Caki2 (cell line): ENCODE measurements around the gene ZFPM1. TPM values are rescaled to one million over a fixed set of nuclear protein-coding genes. Genes with fewer than 3 reads are reported as not detected.
"Not testable (repeated sequence)": the region's sequence is repeated elsewhere in the genome, so short reads cannot be mapped to it uniquely, and the experiment has no call there.

Experiments used
- DNase-seq: peaks from one replicate; pipeline ENCODE4 v3.0.0-alpha.2; 2015; ENCODE audit warnings: low read depth
- in situ Hi-C: cut with HindIII; loops from 2 replicates; pipeline ENCODE4 v1.10.0; 2016; ENCODE audit warnings: low sequenced_read_pairs, low pct_unique_long_range_greater_than_20kb, mixed read lengths
- total RNA-seq: library from RNA; depleted of rRNA; stranded (reverse); fragments of >200 nt; shearing (Covaris generic); gene quantifications from 2 replicates; pipeline ENCODE4 v1.2.3, GENCODE V29; 2014; ENCODE audit warnings: low replicate concordance

The ZFPM1 gene
- total RNA-seq, 1 experiment from 2014 or later: 1.3 TPM

GRCh38 chr16:88458039-88458772, 5.1 kb downstream of the ZFPM1 start:
- in situ Hi-C loops: no loop called here
- no peak for DNase-seq

- DNase-seq: no peak
- in situ Hi-C loops: no loop called here
These were observed 5.7 kb downstream of the ZFPM1 start for GRCh38 chr16:88458773-88459235.

GRCh38 chr16:88459366-88460073, 6.4 kb downstream of the ZFPM1 start:
- no peak for DNase-seq
- in situ Hi-C loops: no loop called here

- in situ Hi-C loops: no loop called here
- no peak for DNase-seq
These were observed 7.6 kb downstream of the ZFPM1 start for GRCh38 chr16:88460496-88461330.

GRCh38 chr16:88461331-88462269, 8.5 kb downstream of the ZFPM1 start:
- no peak for DNase-seq

GRCh38 chr16:88462396-88462795, 9.3 kb downstream of the ZFPM1 start:
- in situ Hi-C loops: no loop called here
- DNase-seq: no peak

More at GRCh38 chr16:88461331-88462269, 8.5 kb downstream of the ZFPM1 start:
- in situ Hi-C loops: no loop called here

GRCh38 chr16:88463411-88463810, 10.3 kb downstream of the ZFPM1 start:
- no peak for DNase-seq
- in situ Hi-C loops: no loop called here

GRCh38 chr16:88464447-88465318, 11.6 kb downstream of the ZFPM1 start:
- DNase-seq: no peak
- in situ Hi-C loops: no loop called here

- no peak for DNase-seq
- in situ Hi-C loops: no loop called here
These were observed 12.4 kb downstream of the ZFPM1 start for GRCh38 chr16:88465387-88465983.

- in situ Hi-C loops: no loop called here
- no peak for DNase-seq
These were observed 13.2 kb downstream of the ZFPM1 start for GRCh38 chr16:88466175-88466862.

GRCh38 chr16:88466949-88467348, 13.9 kb downstream of the ZFPM1 start:
- no peak for DNase-seq

GRCh38 chr16:88467541-88467944, 14.5 kb downstream of the ZFPM1 start:
- no peak for DNase-seq
- in situ Hi-C loops: no loop called here

More at GRCh38 chr16:88466949-88467348, 13.9 kb downstream of the ZFPM1 start:
- in situ Hi-C loops: no loop called here

GRCh38 chr16:88468275-88469129, 15.4 kb downstream of the ZFPM1 start:
- DNase-seq: peak; percentile 80
- in situ Hi-C loops: no loop called here

GRCh38 chr16:88469615-88470395, 16.7 kb downstream of the ZFPM1 start:
- DNase-seq: no peak
- in situ Hi-C loops: no loop called here

- in situ Hi-C loops, DNase-seq: not testable (repeated sequence)
These were observed 17.3 kb downstream of the ZFPM1 start for GRCh38 chr16:88470396-88470680.
